ENCODE data around the gene PKP2.

The PKP2 gene

GRCh38 chr12:32756476-32757066, 140.0 kb downstream of the PKP2 start:
- H3K4me3 ChIP-seq (ENCODE audit: control insufficient read depth, low read depth, low read length), result no peak overlapping the region
- DNase-seq (ENCODE audit: low read depth), result peak; percentile 6

DNA sequence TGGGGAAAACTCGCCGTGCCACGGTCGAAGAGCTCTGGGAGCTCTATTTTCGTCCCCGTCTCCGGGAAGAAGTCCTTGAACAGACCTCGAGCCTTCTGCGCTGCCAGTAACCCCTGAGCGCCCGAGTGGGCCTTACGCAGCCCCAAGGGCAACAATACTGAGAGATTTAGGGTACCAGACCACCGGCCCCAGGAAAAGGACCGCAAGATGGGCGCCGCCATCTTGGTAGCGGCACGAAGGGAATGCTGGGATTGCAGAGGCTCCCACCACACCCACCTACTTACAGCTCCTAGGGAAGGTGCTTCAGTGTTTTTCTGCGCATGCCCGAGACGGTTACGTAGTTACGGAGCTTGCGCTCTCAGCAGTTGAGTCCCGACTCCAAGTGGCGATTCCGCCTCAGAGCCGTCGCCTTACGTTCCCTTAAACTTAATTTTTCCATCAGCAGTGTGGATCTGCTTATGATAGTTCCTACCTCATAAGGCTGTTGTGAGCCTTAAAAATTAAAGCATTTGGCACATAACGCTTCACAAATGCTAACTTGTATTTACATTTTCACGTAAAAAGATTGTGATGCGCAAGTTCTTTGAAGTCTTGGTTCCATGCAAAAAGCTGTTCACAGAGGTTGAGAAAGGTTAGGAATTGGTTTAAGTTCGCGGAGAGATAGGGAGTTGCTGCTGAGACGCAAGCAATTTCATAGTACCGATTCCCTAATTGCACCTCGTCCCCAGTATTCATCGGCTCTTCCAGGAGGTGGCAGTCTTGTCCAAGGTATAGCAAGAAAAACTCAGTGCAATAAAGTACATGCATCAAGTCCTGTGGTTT, 140.7 kb downstream of the PKP2 start, which contains the start of gene YARS2:
Gene YARS2, minus strand, starts transcription at position 244 of the 822 bp plus-strand sequence. Its CDS starts 23 bp downstream, at position 221.
- peak; percentile 82 for TF ChIP-seq CTCF (conservative IDR thresholded peaks at IDR 0.05; ENCODE audit: control insufficient read depth, insufficient read depth, low read depth, low read length)
- peak within 1 kb of the TSS; percentile 98 for H3K4me3 ChIP-seq (ENCODE audit: control insufficient read depth, low read depth, low read length)

More at GRCh38 chr12:32756476-32757066, 140.0 kb downstream of the PKP2 start:
- TF ChIP-seq CTCF (conservative IDR thresholded peaks at IDR 0.05; ENCODE audit: control insufficient read depth, insufficient read depth, low read depth, low read length), result no peak

GRCh38 chr12:32755051-32755653, 141.4 kb downstream of the PKP2 start:
- TF ChIP-seq CTCF (conservative IDR thresholded peaks at IDR 0.05; ENCODE audit: control insufficient read depth, insufficient read depth, low read depth, low read length), result peak; percentile 62
- H3K4me3 ChIP-seq (ENCODE audit: control insufficient read depth, low read depth, low read length), result peak overlapping the region; percentile 98
- peak; percentile 86 for DNase-seq (ENCODE audit: low read depth)

More for the DNA sequence above, 140.7 kb downstream of the PKP2 start, which contains the start of gene YARS2:
- DNase-seq (ENCODE audit: low read depth), result peak; percentile 99

GRCh38 chr12:32754111-32754510, 142.5 kb downstream of the PKP2 start:
- TF ChIP-seq CTCF (conservative IDR thresholded peaks at IDR 0.05; ENCODE audit: control insufficient read depth, insufficient read depth, low read depth, low read length), result no peak
- peak; percentile 19 for DNase-seq (ENCODE audit: low read depth)
- H3K4me3 ChIP-seq (ENCODE audit: control insufficient read depth, low read depth, low read length), result peak overlapping the region; percentile 98

- TF ChIP-seq CTCF (conservative IDR thresholded peaks at IDR 0.05; ENCODE audit: control insufficient read depth, insufficient read depth, low read depth, low read length), result no peak
- peak overlapping the region; percentile 98 for H3K4me3 ChIP-seq (ENCODE audit: control insufficient read depth, low read depth, low read length)
- no peak for DNase-seq (ENCODE audit: low read depth)
Observed at GRCh38 chr12:32753605-32754004, 143.0 kb downstream of the PKP2 start.

DNA sequence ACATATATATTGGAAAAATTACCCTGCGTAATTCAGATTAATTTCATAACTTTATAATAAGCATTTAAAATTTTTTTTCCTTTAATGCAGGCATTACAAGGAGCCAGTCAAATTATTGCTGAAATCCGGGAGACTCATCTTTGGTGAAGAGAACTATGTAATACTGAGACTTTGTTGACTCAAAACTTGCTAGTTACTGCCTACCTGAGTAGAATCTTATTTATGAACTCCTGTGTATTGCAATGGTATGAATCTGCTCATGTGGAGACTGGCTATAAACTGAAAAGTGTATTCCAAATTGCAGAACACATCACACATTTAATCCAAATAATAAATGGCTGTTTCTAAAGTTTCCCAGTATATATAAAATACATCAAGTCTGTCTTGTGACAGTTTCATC, 153.3 kb downstream of the PKP2 start:
- no peak for DNase-seq (ENCODE audit: low read depth)
- H3K4me3 ChIP-seq (ENCODE audit: control insufficient read depth, low read depth, low read length), result no peak overlapping the region
- no peak for TF ChIP-seq CTCF (conservative IDR thresholded peaks at IDR 0.05; ENCODE audit: control insufficient read depth, insufficient read depth, low read depth, low read length)
